ENCODE measurements around the gene UBLCP1. TPM values are rescaled to one million over a fixed set of nuclear protein-coding genes. Genes with fewer than 3 reads are reported as not detected.

UBLCP1 gene
- total and polyA plus RNA-seq, 2 of the 13 experiments (the other 11 are each of a cell fraction or from before 2014, with no cell fraction given), result 6.5 to 12.6 TPM

- peak; percentile 98 for TF ChIP-seq KMT2A (CRISPR knock-in tag; IDR thresholded peaks at IDR 0.05)
- no peak for TF ChIP-seq ZNF614 (CRISPR knock-in tag; IDR thresholded peaks at IDR 0.05; ENCODE audit: borderline replicate concordance)
- TF ChIP-seq GPN1 (CRISPR knock-in tag; IDR thresholded peaks at IDR 0.05; ENCODE audit: borderline replicate concordance), result no peak
- TF ChIP-seq NONO (IDR thresholded peaks at IDR 0.05), result no peak
- TF ChIP-seq NONO (CRISPR knock-in tag; conservative IDR thresholded peaks at IDR 0.05), result peak; percentile 75; the same call in 1 of the 2 replicates
- no peak for TF ChIP-seq ZNF713 (CRISPR knock-in tag; IDR thresholded peaks at IDR 0.05)
- TF ChIP-seq PPARG (CRISPR knock-in tag; conservative IDR thresholded peaks at IDR 0.05), result peak; percentile 38; the same call in 1 of the 2 replicates
- TF ChIP-seq RNF2 (conservative IDR thresholded peaks at IDR 0.05; ENCODE audit: low read depth), result no peak
- no peak; the same call in 1 of the 2 replicates for TF ChIP-seq RCOR2 (CRISPR knock-in tag; IDR thresholded peaks at IDR 0.05)
- peak; percentile 68; the same call in 1 of the 2 replicates for TF ChIP-seq ZNF784 (CRISPR knock-in tag; IDR thresholded peaks at IDR 0.05; ENCODE audit: borderline replicate concordance)
- no peak for TF ChIP-seq DPF2 (CRISPR knock-in tag; IDR thresholded peaks at IDR 0.05; ENCODE audit: borderline replicate concordance, low read depth)
- TF ChIP-seq, protein P1, sequence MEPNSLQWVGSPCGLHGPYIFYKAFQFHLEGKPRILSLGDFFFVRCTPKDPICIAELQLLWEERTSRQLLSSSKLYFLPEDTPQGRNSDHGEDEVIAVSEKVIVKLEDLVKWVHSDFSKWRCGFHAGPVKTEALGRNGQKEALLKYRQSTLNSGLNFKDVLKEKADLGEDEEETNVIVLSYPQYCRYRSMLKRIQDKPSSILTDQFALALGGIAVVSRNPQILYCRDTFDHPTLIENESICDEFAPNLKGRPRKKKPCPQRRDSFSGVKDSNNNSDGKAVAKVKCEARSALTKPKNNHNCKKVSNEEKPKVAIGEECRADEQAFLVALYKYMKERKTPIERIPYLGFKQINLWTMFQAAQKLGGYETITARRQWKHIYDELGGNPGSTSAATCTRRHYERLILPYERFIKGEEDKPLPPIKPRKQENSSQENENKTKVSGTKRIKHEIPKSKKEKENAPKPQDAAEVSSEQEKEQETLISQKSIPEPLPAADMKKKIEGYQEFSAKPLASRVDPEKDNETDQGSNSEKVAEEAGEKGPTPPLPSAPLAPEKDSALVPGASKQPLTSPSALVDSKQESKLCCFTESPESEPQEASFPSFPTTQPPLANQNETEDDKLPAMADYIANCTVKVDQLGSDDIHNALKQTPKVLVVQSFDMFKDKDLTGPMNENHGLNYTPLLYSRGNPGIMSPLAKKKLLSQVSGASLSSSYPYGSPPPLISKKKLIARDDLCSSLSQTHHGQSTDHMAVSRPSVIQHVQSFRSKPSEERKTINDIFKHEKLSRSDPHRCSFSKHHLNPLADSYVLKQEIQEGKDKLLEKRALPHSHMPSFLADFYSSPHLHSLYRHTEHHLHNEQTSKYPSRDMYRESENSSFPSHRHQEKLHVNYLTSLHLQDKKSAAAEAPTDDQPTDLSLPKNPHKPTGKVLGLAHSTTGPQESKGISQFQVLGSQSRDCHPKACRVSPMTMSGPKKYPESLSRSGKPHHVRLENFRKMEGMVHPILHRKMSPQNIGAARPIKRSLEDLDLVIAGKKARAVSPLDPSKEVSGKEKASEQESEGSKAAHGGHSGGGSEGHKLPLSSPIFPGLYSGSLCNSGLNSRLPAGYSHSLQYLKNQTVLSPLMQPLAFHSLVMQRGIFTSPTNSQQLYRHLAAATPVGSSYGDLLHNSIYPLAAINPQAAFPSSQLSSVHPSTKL (CRISPR knock-in tag; IDR thresholded peaks at IDR 0.05), result peak; percentile 22
- peak; percentile 76 for TF ChIP-seq ZNF883 (CRISPR knock-in tag; IDR thresholded peaks at IDR 0.05; ENCODE audit: not compliant biosample characterization)
- TF ChIP-seq CERS6 (CRISPR knock-in tag; IDR thresholded peaks at IDR 0.05), result no peak
- no peak; the same call in 1 of the 2 replicates for TF ChIP-seq ZFP82 (CRISPR knock-in tag; IDR thresholded peaks at IDR 0.05; ENCODE audit: borderline replicate concordance)
- TF ChIP-seq DNMT1 (CRISPR knock-in tag; IDR thresholded peaks at IDR 0.05), result no peak; the same call in 1 of the 2 replicates
- no peak for TF ChIP-seq TAF15 (IDR thresholded peaks at IDR 0.05; ENCODE audit: low read depth, low read length, poor library complexity, severe bottlenecking)
- TF ChIP-seq, protein P2, sequence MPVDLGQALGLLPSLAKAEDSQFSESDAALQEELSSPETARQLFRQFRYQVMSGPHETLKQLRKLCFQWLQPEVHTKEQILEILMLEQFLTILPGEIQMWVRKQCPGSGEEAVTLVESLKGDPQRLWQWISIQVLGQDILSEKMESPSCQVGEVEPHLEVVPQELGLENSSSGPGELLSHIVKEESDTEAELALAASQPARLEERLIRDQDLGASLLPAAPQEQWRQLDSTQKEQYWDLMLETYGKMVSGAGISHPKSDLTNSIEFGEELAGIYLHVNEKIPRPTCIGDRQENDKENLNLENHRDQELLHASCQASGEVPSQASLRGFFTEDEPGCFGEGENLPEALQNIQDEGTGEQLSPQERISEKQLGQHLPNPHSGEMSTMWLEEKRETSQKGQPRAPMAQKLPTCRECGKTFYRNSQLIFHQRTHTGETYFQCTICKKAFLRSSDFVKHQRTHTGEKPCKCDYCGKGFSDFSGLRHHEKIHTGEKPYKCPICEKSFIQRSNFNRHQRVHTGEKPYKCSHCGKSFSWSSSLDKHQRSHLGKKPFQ (CRISPR knock-in tag; IDR thresholded peaks at IDR 0.05; ENCODE audit: insufficient replicate concordance), result no peak
- peak; percentile 76; the same call in 1 of the 2 replicates for TF ChIP-seq CHCHD3 (CRISPR knock-in tag; IDR thresholded peaks at IDR 0.05)
Measured at GRCh38 chr5:159262859-159263568, at the start of gene UBLCP1 (continued).
